ENCODE results near the gene MRE11.

- TF ChIP-seq CTCF (IDR thresholded peaks at IDR 0.05) (no peak), SIN3A (IDR thresholded peaks at IDR 0.05; ENCODE audit: borderline replicate concordance, low read depth, low read length) (no peak), EP300 (IDR thresholded peaks at IDR 0.05; ENCODE audit: borderline replicate concordance in 1 of 2, low read depth in 1 of 2, low read length in 1 of 2) (no peak), RCOR1 (IDR thresholded peaks at IDR 0.05; ENCODE audit: low read length) (no peak), POLR2AphosphoS5 (IDR thresholded peaks at IDR 0.05; ENCODE audit: low read depth, low read length) (no peak), EZH2phosphoT487 (IDR thresholded peaks at IDR 0.05; ENCODE audit: borderline replicate concordance, low read depth) (no peak), NFIC (IDR thresholded peaks at IDR 0.05; ENCODE audit: borderline replicate concordance) (no peak), GABPA (IDR thresholded peaks at IDR 0.05; ENCODE audit: low read depth) (no peak)
Observed at GRCh38 chr11:94516725-94517124, 23.1 kb upstream of the MRE11 start.
